Prostate gland (tissue), 2 donors: ENCODE data around the gene CCDC134.

Experiments used
- POLR2A ChIP-seq: fragments of 450-650 bp; IDR thresholded peaks from one replicate; pipeline ENCODE4 v1.6.1; 2016; ENCODE audit warnings: antibody characterized with exemption, mild to moderate bottlenecking
- POLR2AphosphoS5 ChIP-seq: sonication (generic); formaldehyde crosslinking; IDR thresholded peaks from one replicate; pipeline ENCODE4 v1.6.1; 2017; ENCODE audit warnings: antibody characterized with exemption
- TF ChIP-seq, protein P1 (sequence below), 4 experiments: fragments of 200-600 bp in 2 of 4; fragments of 450-650 bp in 2 of 4; sonication (generic) in 2 of 4; IDR thresholded peaks; 1 replicate in 3 of 4; 2 replicates in 1 of 4; pipeline ENCODE4 v1.5.1; 2016 to 2019; ENCODE audit warnings: antibody characterized with exemption in 4 of 4, mild to moderate bottlenecking in 2 of 4, moderate library complexity in 2 of 4

DNA sequence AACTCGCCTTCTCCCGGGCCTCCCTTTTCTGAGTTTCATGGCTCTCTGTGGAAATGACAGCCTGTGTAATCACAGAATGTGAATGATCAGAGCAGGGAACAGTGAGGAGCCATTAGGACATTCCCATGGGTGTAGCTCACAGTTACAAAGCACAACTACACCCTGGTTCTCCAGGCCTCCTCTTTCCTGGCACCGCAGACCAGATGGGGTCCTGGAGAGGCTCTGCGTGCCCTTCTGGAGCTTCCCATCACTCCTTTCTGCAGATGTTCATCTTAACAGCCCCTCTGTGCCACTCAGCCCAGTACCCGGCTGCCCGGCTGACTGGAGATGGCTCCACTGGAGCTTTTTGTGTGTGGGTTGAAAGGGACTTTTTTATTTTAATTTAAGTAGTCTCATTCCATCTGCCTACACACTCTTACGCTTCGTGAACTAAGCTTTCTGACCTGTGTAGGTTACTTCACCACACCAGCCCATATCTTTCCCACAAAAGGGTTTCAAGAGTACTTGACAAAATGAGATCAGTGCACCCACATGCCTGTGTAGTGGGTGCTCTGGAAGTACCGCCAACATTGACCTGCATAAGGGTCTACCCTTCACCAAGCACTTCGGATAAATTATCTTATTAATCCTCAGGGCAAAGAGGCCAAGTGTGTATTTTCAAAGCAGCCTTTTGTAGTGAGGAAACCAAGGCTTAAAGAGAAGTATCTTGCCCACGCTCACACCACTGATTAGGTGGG lies 62.2 kb downstream of the CCDC134 start:
- TF ChIP-seq, protein P1, sequence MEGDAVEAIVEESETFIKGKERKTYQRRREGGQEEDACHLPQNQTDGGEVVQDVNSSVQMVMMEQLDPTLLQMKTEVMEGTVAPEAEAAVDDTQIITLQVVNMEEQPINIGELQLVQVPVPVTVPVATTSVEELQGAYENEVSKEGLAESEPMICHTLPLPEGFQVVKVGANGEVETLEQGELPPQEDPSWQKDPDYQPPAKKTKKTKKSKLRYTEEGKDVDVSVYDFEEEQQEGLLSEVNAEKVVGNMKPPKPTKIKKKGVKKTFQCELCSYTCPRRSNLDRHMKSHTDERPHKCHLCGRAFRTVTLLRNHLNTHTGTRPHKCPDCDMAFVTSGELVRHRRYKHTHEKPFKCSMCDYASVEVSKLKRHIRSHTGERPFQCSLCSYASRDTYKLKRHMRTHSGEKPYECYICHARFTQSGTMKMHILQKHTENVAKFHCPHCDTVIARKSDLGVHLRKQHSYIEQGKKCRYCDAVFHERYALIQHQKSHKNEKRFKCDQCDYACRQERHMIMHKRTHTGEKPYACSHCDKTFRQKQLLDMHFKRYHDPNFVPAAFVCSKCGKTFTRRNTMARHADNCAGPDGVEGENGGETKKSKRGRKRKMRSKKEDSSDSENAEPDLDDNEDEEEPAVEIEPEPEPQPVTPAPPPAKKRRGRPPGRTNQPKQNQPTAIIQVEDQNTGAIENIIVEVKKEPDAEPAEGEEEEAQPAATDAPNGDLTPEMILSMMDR (IDR thresholded peaks at IDR 0.05): no peak
- TF ChIP-seq POLR2AphosphoS5: no peak
- TF ChIP-seq POLR2A: no peak
